HG02884 (cell line): ENCODE results near the gene ABLIM1.
A peak's percentile ranks its signal among the peaks of the same experiment; 100 is the strongest.

Source experiments
- ATAC-seq: cut with Tn5 transposase; IDR thresholded peaks from one replicate; pipeline ENCODE4 v1.9.1; 2021; ENCODE audit warnings: mild to moderate bottlenecking, moderate library complexity; ENCODE audit not compliant: unreplicated experiment

Gene ABLIM1

DNA sequence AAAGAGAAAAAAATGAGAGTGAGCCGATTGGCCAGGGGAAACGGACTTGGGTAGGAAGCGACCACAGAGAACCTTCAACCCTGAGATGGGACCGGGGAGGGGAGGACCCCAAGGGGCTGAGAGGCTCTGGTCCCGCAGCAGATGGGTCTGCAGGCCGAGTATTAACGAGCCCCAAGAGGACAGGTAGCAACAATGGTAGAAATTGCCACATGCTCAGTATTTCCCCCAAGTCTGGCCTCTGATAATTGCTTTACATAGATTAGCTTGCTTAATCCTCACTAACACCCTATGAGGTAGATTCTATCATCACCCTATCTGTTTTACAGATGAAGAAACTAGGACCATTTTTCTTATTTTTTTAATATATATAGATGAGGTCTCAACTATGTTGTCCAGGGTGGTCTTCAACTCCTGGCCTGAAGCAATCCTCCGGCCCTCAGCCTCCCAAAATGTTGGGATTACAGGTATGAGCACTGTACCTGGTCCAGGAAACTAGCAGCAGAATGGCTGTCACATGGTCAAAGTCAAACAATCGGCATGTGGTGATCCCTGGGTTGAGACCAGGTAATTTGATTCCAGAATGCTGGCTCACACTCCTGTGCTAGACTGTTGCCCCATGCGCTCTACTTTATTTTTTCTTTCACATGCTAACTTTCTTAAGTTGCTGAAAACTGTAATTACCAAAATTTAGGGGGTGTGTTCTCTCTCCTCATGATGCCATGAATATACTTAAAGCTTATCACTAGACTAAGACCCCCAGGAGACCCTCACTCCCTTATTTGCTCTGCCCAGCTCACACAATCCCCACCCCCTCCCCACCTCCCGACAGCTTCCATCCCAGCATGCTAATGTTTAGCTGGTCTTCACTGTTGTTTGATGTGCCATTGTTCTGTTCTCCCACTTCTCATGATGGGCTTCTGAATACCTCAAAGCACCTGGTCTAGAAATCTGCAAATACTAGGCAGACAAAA is 185.9 kb downstream of the ABLIM1 start:
- no peak for ATAC-seq

DNA sequence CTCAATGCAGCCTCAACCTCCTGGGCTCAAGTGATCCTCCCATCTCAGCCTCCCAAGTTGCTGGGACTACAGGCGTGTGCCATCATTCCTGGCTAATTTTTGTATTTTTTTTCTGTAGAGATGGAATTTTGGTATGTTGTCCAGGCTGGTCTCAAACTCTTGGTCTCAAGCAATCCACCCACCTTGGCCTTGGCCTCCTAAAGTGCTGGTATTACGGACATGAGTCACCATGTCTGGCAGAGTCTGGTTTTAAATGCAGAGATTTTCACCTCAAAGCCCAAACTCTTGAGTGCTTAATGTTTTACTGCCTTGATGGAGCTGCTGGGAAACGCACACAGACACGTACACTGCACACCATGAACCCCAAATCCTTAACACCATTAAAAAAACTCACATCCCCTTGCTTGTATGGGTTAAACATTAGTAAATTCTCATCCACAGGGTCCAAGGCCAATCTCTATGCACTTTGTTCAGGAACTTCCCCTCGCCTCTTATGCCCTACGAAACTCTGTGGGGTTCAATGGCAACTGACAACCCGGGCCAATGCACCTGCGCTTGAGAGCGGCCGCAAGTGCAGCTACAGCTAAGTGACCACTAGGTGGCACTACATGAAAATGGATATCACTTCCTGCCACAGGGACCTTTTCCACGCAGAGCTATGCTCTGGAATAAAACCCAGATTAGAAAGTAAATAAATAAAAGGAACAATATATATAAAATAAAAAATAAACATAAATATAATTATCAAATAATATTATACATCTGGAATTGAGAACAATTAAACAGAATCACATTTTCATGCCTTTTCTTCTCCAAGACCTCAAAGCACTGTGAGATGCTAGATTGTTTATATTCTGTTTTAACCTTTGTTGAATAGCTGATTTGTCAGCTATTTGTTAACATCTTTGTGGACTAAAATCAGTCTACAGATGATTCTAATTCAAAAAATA is 186.8 kb downstream of the ABLIM1 start:
- peak; percentile 90 for ATAC-seq

DNA sequence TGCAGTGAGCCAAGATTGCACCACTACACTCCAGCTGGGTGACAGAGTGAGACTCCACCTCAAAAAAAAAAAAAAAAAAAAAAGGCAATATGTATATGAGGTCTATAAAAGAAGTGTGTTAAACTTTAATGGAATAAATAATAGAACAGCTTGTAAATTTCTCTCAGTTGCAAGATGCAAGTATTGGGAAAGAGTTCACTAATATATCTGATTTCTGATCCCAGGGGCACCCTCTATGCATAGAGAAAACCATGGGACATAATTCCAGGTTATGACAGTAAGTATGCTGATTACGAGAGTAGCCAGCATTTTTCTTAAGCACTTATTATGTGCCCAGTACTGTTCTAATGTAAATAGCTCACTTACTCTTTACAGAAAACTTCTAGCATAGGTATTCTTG is 187.7 kb downstream of the ABLIM1 start:
- ATAC-seq: no peak

DNA sequence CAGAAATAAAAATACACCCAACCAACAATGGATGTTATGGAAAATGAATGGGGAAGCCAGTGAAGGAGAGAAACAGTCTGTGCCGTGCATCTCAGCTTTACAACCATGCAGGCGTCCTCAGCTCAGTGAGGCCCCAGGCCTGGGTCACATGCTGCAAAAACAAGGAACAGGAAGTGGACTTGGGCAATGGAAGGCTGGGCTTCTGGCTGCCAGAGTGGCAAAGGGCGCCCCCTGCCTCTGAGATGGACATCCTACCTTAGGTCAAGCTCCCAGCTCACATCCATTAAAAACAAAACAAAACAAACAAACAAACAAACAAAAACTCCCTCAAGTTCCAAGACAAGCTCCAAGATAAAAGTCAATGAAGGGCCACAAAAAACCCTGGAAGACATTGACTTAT is 199.1 kb downstream of the ABLIM1 start:
- ATAC-seq: no peak

DNA sequence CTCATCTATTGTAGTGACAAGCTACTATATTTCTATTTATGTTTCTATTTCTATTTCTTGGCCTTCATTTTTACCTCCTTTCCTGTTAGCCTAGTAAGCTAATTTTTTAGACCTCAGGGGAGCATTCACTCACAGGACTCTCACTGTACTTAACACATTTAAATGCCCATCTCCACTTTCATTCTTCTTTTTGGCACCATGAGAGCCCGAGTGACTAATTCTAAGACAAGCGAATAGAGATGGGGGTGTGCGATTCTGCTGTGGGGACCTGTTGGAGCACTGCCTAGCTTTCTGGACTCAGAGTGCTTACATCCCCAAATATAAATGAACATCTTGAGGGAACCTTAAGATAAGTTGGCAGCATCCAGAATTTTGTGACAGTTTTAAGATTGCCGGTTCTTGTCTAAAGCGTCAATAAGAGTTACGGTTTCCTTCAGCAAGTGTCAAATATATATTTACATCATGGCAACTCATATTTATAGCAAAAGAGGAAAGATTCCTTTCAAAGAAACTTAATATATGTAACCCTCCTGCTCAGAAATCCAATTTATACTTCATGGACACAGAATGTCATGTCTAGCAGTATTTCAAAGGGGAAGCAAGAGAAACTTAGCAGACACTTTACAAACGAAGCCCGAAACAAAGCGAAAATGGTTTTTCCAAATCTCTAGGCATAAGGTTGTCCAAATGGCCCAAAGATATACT is 199.7 kb downstream of the ABLIM1 start:
- no peak for ATAC-seq

DNA sequence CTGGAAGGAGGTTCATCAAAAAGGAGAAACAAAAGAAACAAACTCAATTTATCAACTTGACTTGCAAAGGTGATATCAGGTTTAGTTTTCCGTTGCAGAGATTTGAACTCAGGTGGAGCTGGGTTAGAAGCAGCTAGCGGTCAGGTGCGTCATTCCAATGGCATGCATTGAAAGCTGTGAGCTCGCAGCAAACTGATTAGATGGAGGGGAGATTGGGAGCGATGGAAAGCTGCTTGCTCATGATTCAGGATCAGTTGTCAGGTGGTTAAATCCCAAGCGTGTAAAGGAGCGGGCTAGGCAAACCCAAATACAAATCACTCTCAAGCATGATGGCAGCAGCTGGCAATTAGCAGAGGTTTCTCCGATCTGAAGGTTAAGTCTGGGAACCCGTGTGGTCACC is 204.5 kb downstream of the ABLIM1 start:
- ATAC-seq: no peak

DNA sequence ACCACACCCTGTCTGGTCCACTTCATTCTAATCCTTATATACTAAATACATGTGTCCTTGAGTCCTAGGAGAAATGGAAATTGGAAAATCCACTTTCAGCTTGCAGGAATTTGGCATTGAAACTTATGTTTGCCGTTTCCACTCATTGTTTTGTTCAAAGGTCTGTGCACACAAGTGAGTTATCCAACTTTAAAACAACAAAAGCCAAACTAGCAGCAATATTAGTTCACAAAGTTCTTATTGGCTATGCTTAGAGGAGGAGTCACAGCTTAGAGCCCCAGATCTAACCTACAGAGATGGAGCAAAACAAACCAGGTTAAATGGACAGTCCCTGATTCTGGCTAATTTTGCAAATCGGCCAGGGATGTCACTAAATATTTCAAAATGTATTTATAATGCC is 209.2 kb downstream of the ABLIM1 start:
- ATAC-seq: no peak

DNA sequence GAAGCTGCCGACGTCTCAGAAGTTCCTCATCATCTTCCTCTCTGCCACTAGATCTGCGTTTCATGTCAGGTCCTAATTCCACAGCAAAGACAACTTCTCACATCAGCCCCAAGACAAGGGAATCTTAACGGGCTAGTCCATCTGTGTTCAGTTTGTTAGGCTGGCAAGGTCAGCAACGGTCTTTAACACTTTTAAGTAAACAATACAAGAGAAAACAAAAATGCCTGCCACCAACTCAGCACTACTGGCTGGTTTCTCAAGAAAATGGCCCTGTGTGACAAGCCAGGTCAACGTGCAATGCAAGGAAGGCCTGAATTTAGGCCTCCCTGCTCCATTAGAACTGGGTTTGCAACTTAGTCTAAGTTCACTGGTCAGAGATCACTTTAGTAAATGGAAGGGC is 212.7 kb downstream of the ABLIM1 start:
- ATAC-seq: no peak

DNA sequence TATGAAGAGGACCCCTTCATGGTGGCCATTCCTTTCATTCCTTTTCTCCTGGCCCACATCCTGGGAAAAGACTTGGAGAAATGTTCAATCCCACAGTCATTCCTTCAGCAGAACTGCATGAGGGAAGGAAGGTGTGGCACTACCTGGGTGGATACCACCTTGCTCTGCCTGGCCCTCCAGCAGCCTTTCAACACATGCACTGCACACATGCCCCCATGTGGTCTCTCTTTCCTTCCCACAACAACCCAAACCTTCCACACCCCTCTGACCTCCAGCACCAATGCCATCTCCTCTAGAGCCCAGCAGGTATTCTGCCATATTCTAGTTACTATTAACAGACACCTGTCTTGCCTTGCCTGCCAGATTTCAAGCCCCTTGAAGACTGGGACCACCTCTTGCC is 213.3 kb downstream of the ABLIM1 start:
- ATAC-seq: no peak

DNA sequence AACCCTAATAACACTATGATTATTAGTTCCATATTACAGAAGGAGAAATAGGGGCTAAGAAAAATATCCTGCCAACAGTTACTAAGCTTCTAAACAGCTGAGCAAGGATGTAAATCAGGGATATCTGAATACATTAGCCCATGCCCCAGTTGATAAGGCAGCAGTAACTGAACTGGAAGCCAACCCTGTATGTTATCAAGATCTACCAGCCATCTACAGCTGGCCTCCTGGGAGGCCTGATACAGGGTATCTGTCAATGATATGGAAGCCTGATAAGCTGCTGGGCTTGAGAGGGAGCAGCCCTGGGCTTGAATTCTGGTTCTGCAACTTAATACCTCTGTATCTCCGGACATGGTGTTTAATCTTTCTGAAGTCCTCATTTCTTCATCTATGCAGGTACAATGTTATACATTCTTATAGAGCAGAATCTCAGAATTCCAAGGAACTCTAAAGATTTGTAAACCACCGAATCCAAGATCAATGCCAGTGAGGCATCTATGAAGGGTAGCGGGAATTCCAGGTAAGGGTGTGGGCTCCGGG is 215.9 kb downstream of the ABLIM1 start:
- ATAC-seq: no peak

DNA sequence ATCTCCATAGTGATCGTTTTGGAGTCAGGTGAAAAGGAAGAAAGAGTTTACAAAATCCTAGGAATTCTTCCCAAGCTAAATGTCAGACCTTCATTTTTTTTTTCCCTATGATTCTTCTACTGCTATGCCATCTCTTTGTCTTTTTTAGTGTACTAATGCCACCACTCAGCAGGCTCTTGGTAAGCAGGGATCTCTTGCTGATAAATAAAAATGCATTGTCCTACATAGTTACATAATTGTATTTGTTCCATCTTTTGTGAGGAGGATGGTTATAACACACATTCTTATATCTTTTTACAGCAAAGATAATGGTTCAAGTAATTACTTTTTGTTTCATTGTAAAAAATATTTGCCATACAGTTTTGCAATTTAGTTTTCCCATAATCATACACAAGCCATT is 217.0 kb downstream of the ABLIM1 start:
- ATAC-seq: no peak

DNA sequence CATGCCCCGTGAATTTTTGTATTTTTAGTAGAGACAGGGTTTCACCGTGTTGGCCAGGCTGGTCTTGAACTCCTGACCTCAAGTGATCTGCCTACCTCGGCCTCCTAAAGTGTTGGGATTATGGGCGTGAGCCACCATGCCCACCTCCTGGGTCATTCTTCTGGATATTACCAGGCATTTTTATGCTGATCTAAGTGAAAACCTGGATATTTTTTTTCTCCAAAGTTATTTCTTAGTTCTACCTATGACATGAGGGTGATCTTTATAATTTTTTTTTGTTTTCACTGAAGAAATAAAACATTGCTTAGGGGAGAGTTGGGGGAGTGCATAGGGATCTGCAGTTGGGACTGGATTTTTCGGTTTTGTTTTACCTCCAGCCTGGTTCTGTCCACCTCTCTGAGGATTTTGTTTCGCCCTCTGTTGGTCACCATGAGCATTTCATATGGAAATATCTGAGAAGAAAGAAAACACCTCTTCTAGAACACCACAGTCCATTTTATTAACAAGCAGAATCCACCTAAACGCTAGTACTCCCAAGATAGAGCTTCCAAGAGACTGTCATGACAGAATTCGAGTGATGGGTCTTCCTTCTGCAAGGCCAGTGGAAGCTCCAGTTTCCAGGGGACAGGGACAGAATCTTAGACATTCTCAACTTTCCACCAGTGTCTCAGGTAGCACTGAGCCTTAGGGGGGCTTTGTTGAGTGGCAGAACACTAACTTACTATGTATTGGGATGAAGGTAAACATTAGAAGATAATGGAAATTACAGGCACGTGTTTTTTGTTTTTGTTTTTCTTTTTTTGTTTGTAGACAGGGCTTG is 220.4 kb downstream of the ABLIM1 start:
- no peak for ATAC-seq

DNA sequence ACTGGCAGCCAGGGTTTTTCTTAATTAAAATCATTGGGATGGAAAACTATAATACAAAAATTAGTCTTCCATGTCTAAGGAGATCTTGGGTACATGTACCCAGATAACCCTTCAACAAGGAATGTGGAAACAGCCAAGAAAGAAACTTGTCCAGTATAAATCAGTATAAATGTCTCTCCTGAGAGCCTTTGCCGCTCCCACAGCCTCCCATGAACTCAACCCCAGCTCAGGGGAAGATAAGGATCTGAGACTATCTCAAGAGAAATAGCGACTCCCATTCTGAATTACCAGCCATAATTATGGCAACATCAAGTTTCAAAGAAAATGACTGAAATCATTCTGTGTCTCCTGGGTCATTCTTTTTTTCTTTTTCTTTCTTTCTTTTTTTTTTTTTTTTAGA is 221.1 kb downstream of the ABLIM1 start:
- ATAC-seq: no peak

DNA sequence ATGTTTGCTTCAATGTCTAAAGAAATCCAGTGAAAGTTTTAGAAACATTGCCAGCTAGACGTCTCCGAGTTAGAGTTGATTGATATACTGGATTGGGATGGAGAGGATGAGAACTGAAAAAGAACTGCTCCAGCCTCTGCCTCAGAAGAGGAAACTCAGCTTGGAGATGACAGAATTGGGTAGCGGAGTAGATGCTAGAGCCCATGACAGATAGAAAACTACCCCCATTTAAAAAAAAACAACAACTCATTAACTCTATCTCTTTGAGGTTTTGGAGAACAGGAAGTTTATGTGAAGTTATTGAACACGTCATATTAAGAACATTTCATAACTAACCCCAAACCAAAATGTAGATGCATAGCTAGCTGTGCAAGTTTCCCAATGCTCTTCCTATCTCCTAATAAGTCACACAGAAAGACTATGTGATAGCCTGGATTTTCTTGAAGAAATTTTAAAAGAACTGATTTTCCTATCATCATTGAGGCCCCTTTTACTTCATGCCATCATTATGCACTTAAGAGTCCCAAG is 225.4 kb downstream of the ABLIM1 start:
- no peak for ATAC-seq

DNA sequence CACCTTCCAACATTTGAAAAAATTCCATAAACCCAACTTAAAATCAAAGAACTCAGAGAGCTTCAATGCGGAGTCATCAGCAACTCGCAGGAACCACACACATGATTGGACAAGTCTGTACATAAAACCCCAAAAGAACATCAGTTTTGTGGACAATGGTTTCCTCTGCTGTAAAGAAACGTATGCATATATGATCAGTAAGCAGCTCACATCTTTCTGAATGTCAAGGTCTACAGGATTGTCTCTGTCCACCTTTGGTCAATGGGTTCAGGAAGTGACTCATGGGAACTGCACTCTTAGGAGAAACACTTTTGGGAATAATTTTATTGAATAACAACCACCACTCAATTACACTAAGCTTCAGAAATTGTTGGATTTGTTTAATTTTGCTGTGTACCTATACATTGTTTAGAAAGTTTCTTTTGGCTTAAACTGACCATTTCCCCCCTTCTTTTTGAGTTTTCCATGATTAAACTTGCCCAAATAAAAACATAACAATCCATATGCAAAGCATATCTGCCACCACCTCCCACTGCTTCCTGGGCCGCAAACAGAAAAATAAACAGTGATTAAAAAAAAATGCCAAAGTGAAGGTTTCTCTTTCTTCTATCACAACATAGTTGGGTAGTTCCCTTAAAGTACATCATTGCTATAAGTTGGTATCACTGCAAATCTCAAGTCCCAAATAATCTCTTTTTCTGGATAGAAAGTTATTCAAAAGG is 226.5 kb downstream of the ABLIM1 start:
- ATAC-seq: no peak

DNA sequence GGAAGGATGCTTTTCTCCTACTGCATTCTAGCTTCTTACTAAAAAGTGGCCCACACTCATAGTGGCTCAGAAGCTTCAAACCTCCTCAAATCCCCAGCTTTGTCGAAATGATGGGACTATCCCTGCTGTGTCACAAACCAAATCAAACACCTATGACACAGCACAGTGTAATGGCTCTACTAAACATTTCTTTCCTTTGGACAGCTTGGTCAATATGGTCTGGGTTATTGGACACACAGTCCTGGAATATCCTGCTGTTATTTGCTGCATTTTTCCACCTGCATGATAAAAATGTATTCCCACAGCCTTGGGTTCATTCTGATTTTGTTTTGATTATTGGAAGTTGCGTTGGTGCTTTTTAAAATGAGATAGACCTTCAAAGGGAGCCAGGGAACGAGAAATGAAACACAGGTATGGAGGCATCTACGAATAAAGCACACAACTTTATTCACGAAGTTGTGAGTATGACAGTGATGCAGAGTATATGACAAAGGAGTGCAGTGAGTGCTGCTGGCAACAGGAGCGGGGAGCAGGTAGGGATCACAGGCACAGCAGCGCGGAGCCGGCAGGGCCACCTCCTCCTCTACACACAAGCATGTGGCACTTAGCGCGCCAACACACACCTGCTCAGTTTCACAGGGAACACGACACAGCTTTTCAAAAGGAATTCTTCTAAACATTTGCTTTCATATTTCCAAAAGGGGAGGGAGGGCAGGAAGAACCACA is 227.2 kb downstream of the ABLIM1 start:
- no peak for ATAC-seq

DNA sequence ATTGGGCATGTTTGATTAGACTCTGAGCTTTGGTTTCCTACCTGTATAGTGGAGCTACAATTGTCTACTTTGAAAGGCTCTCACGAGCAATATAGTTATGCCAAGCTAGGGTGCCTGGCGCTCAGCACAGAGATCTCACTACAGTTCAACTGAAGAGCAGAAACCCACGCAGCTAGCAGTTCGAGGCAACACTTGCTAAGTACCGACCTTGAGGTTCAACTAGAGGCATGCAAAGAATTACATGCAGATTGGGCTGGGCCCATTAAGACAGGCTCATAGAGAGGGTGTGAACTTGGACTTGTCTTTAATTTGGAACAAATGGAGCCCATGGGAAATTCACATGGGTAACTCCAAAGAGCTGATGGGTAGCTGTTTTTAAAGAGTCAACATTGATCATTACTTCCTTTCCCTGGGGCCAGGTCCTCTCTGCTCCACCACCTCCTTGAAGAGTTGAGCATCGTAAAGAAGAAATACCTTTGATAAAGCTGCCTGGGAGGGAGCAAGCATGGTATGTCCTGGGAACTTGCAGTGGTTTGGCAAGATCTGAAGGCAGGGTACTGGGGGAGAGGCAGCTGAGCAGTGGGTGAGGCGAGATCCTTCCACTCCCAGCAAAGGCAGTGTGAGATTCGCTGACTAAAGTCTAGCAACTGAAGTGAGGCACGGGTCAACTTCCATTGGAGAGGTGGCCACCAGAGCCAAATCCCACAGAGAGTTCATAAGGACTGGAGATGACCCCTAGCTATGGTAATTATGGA is 228.3 kb downstream of the ABLIM1 start:
- ATAC-seq: no peak
